Right ventricle myocardium superior (tissue), 1 donor: ENCODE data around the gene DLGAP1. TPM values are rescaled to one million over a fixed set of nuclear protein-coding genes. Genes with fewer than 3 reads are reported as not detected.
"Not testable (repeated sequence)": the region's sequence is repeated elsewhere in the genome, so short reads cannot be mapped to it uniquely, and the experiment has no call there.

Source experiments
- ATAC-seq: fragments of 200-7000 bp; cut with Tn5 transposase; one replicate; pipeline ENCODE4 v1.9.1; 2020; ENCODE audit warnings: mild to moderate bottlenecking; ENCODE audit not compliant: poor library complexity
- DNase-seq: peaks from one replicate; pipeline ENCODE4 v3.0.0-alpha.2; 2020
- intact Hi-C: fragments of 100-400 bp; cut with DNase I; formaldehyde crosslinking; loops from one replicate; pipeline ENCODE4 v1.11.2; 2022
- total RNA-seq: library from RNA; stranded (reverse); fragmentation: NEBNext Ultra II Directional; extraction: Animal tissue kit (Norgen Biotek cat#: 25700); gene quantifications from one replicate; pipeline ENCODE4 v1.2.1, GENCODE V29; 2021
- donor health status: DM: no; HTN: yes; CAD: no; lungs with severe emphysema.

DLGAP1 gene
- total RNA-seq, 1 donor from 2014 or later: 0.08 TPM

DNA sequence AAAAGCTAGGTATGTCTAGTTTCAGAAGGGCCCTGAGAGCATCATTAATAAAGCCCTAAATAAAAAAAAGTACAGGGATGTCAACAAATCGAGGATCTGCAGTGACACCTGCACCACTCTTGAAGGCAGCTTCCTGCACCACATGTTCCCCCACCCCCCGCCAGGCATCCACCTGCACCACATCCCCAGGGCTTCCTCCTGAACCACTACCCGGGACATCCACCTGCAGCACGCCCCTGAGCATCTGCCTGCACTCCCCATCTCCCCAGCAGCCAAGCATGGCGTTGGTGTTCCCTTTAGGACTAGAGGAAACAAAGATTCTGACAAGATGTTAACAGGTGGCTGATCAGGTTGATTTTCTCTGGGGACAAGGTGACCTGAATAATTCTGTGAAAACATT, 55.2 kb downstream of the DLGAP1 start:
- no peak for ATAC-seq
- intact Hi-C loops: no loop called here
- DNase-seq: no peak

DNA sequence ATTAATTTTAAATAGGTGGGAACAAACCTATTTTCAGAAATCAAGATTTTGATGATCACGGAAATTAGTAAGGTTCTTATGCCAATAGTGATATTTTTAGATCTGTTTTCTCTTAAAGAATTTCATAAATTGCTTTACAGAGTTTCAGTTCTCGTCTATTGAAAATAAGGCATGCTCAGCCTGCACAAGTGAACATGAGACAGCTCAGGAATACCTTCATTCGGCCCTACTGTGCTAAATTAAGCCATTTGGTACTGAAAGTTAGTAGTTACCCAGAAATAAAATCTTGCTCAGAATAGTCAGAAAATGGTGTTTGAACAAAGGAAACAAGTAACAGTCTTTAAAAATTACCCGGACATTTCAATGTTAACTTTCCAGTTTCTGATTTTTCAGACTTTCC, 60.4 kb downstream of the DLGAP1 start:
- ATAC-seq (no peak), DNase-seq (no peak)
- intact Hi-C loops: no loop called here

DNA sequence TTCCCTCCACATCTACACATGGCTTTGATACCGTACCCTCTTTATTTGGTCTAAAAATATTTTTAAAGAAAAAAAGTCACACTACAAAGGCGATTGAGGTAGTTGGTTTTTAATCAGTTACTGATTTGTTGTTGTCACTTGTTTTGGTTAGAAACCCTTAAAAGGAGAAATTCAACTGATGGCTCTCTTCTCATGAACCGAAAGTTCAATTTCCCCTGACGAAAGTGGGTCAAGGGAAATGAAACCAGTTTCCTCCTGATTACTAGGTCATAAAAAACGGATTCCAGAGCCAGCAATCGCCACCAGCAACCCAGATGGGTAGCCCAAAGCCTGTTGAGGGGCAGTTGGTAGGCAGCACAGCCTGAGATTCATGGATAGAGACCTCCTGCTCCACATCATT, 63.2 kb downstream of the DLGAP1 start:
- intact Hi-C loops: no loop called here
- no peak for DNase-seq
- no peak for ATAC-seq

DNA sequence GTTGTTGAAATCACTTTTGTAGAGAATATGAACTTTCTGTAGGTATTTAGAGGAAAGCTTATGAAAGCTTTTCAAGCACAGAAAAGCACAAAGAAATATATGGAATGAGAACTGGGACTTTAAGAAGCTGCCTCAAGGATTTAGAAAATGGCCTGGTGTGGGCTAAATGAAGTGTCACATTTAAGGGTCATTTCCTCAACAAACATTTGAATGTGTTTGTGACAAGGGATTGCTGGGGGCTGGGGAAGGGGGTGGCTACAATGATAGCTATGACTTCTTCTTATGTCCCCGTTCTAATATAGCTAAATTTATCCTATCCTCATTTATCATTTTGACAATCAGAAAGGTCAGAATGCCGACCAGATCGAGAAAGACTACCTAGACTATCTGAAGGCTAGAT, 69.2 kb downstream of the DLGAP1 start:
- intact Hi-C loops: no loop called here

DNA sequence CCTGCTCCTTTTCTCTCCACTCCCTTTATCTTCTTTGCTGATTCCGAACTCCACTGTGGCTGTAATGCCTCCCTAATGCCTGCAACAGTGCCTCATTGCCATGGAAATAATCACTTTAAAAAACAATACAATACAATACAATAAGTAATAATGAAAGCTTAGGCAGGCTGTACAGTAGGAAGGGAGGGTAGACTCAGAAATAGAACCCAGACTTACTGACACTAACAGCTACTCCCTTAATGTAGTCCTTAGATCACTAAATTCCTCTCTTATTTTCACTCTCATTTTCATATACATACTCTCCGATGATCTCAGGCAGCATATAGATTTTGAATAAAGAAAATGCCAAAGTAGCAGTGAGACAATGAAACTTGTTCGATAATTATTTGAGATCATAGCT, 70.2 kb downstream of the DLGAP1 start:
- ATAC-seq: no peak
- intact Hi-C loops: no loop called here
- no peak for DNase-seq

More for the DNA sequence above, 69.2 kb downstream of the DLGAP1 start:
- DNase-seq: no peak
- no peak for ATAC-seq

DNA sequence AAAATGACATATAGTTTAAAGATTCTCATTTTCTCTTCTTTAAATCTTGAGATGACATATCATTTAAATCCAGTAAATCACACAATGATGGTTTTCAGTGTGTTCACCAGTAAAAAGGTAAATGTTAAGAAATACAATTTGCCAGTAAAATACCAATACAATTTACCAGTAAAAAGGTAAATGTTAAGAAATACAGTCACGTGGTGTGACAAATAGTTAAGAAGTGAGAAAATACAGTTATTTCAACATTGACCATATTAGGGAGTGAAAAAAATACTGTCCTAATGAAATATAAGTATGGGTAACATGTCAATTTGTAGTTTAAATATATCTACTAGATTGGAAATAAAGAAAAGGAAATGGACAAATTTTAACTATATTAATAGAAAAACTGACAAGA, 80.5 kb downstream of the DLGAP1 start:
- DNase-seq (no peak), ATAC-seq (no peak)
- intact Hi-C loops: no loop called here

DNA sequence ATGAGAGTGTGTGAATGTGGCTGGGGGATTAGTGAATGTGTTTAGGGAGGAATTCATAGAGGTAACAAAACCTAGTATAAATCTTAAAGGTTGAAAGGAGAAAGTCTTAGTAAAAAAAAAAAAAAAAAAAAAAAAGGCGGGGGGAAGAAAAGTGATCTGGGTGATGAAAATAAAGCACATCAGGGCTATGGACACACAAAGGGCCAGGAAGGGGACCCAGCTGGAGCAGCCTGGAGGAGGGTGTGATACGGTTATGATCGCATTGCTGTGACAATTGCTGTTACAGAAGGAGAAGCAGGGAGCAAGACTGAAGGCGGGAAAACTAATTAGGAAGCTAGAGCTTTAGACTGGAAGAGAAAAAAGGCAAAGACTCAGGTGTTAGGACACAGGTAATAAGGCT, 85.4 kb downstream of the DLGAP1 start:
- DNase-seq: no peak
- ATAC-seq: no peak
- intact Hi-C loops: no loop called here

DNA sequence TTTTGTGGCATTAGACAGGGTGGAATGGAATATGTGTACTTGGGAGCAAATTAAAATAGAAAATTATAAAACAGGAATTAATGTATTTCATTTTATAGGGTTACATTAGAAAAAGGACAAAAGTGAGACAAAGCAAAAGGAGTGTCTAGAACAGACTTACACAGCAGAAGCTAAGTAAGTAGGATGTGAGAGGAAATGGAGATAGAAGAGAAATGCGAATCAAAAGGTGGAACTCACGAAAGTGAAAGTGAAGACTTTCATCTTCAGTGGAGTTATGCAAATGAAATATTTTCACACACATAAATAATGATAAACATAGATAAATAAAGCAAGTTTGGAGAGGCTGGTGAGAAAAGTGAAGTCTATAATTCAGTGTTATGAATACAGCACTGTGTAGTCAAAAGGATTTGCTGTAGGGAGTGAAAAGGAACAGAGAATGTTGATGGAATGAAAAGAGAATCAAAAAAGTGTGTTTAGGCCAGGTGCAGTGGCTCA, 94.8 kb downstream of the DLGAP1 start:
- no peak for ATAC-seq
- intact Hi-C loops: no loop called here
- DNase-seq: no peak

DNA sequence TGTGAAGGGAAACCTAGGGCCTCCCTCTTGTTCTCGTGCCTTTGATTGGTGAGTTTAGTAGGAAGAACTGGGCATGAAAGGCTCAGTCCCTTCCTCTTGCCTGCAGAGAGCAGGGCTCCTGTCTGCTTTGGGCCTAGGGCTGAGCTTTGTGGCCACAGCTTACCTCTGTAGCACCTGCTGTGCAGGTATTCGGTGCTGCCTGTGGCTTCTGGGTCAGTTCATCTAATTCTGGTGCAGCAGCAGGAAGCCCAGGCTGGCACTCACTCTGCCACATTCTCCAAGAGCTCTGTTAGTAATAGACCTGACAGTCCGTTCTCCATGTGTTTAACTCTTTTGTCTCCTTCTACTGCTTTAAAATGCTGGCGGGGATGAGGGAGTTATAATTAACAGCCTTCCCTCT, 96.5 kb downstream of the DLGAP1 start:
- intact Hi-C loops: no loop called here
- no peak for DNase-seq
- ATAC-seq: no peak

DNA sequence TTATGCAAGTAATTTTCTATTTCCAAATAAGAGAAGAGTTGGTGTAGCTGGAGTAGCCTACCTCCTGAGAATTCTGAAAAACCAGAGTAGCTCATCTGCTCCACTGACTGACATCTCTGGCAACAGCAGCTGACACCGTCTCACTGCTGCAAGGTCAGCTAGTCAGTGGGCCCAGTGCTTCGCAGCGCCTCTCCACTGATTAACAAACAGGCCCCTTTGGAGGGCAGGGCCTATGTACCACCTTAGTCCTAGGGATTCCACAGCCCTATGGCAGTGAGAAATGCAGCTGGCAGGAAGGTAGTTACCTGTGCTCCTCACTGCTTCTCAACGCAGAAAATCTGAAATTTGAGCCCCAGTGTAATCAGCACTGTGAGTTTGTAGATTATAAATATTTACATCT, 97.5 kb downstream of the DLGAP1 start:
- no peak for ATAC-seq
- intact Hi-C loops: no loop called here
- no peak for DNase-seq

DNA sequence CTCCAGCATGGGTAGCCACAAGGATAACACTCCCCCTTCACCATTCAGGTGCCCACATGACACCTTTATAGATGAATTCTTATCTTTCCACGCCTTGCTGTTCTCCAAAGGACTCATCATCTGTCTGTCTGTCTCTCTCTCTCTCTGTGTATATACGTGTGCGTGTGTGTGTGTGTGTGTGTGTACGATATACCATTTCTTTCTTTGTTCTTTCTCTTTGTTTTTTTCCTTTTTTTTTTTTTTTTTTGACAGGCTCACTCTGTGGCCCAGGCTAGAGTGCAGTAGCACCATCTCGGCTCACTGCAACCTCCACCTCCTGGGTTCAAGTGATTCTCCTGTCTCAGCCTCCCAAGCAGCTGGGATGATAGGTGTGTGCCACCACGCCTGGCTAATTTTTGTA, 98.2 kb downstream of the DLGAP1 start:
- ATAC-seq (no peak), DNase-seq (no peak)
- intact Hi-C loops: no loop called here

DNA sequence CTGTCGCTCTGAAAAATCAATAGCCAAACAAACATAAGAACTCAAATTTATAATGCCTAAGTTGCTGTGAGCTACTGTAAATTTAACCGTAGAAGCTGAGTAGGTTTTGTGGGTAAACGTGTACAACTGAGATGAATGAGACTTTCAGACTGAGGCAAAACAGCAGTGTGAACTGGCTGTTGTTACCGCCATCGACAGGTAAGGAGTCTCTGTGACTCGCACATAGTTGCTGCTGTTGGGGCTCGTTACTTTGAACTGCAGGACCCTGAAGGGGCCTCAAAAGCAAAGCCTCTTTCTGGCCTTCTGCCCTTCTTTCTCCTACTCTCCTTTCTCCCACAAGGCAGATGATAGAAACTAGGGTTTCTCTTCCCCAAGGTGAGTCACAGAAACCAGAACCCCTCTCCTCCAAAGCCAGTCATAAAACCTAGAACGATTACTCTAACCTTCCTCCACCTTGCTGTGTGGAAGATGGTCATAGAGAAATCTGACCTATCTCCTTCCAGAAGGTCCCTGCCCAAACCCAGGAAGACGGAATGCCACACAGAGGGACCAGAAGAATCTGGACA, 101.2 kb downstream of the DLGAP1 start:
- DNase-seq: no peak
- no peak for ATAC-seq
- intact Hi-C loops: no loop called here

DNA sequence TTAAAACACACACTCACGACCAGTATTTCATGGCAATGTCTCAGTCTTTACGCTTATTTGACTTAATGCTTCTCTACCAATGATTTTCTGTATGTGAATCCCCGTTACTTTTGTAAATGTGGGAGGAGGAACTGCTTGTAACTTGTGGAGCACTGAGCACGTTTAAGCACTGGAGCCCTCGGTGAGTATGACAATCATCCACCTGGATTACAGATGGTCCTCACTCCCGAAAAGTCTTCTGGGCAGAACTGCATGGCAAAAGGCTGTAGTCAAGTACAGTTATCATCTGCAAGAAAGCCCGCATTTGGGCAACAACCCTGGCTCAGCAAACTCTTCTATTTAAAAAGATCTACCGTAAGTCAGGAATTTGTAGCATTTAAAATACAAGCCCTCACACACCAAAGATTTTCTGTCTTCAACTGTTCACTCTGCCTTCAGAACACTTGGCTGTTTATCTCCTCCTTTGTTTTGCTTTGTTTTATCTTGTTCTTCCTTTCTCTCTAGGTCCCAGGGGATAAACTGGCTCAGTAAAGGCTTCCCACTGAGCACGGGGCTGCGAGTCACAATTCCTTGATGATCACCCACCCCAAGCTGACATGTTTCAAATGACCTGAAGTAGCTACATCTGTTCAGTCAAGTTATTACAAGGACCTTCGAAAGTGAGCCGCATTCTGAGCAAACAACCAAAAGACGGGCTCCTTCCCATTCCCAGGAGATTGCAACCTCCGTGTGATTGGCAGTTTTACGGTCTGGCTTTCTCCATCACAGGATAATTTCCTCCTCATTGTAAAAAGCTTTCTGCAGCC, 102.2 kb downstream of the DLGAP1 start:
- DNase-seq (no peak), ATAC-seq (no peak)
- intact Hi-C loops: no loop called here

DNA sequence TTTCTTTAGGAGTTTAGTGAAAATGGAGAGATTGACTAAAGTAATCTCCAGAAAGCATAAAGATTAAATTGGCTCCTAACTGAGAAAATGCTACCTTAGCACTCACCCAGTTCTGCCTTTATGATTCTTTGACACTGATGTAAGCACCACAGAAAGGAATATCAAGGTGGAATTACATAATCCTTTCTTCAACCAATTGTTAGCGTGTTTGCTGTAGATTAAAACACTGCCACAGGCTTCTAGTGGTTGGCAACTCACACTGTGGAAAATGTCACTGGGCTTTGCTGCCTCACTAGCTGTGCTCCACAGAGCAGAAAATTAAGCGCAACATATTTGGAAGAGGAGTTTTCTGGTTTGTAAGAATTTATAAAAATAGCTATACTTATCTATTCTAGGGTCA, 104.1 kb downstream of the DLGAP1 start:
- ATAC-seq (no peak), DNase-seq (no peak)
- intact Hi-C loops: no loop called here

DNA sequence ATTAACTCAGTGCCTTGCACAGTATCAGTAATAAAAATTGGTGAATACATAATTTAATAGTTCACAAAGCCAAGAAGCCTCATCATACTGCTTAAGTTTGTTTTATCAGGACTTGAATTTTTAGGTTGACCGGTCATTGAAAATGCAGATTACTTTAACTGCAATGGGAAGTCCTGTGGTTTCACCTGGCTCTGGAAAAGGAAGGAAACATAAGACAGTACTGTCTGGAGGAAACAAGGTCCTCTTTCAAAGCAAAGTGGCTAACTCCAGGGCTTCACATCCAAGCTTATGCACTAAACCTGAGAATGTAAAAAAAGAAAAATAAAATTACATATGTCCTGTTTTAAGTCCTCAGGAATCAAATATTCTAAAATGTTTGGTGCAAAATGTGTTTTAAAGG, 119.7 kb downstream of the DLGAP1 start:
- intact Hi-C loops: no loop called here
- ATAC-seq (no peak), DNase-seq (no peak)

DNA sequence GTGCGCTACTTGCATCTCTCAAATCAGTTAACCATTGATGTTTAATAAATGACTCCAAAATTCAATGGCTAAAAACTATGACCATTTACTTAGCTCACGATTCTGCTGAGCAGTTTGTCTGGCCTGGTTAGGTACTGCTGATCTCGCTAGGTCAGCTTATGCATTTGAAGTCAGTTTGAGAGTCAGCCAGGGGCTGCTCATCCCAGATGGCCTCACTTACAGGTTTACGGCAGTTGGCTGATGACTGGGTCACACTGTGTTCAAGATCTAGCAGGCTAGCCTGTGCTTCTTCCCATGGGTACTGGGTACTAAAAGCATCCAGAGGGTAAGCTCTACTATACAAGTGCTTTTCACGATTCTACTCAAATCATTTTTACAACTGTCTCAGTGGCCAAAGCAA, 122.1 kb downstream of the DLGAP1 start:
- DNase-seq: no peak
- intact Hi-C loops: no loop called here
- no peak for ATAC-seq

DNA sequence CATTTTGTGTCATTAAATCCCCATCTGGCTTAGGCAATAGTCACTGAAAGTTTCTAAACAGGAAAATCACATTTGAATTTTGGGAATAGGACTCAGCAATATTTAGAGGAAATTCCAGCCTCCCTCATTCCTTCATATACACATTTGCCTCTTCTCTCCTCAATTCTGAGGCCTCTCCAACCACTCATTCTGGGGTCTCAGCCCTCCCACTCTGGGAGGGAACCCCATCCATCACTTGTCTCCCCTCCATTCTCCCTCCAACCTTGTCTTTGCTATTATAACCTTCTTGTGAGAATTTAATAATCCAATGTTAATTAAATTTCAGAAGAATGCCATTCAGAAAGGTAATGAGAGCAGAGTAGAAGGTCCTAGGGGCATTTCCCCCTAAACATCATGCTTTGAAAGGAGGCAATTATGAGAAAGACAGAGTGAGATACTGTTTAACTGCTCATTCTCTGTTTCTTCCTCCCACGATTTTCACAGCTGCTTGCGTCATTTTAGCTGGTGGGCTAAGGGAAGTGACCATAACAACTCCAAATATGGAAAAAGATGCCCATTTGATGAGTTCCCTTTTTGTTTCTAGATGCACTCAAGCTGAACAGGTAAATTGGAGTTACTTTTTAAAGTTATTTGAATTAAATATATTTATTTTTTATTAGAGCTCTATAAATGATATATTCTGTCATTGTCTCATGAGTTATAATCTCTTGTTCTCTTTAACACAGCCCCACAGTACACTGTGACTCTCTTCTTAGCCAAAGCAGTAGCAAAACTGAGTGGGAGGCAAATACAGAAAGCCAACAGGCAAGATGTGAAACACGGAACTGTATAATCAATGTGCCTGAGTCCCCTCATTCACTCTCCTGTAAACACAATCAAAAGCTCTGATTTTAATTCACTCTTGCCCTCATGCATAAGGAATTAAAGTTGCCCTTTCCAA, 135.1 kb downstream of the DLGAP1 start:
- DNase-seq (no peak), ATAC-seq (no peak)
- intact Hi-C loops: no loop called here

DNA sequence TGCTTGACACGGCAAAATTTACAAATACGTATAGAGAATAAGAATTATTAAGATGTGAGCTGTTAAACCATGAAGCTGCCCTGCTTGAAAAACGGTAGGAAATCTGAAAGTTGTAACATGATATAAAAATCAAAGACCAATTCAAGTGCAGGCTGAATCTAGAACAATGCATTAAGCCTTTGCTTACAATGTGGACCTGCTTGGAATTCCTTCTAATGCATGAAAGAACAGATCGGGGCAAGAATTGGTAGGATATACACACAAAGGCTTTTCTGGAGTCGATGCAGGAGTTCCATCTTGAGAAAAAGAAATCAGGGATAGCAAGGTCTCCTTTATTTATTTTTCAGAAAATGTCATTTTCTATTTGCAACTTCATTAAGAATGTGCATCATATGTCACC, 136.8 kb downstream of the DLGAP1 start:
- intact Hi-C loops: no loop called here
- no peak for DNase-seq
- ATAC-seq: no peak

DNA sequence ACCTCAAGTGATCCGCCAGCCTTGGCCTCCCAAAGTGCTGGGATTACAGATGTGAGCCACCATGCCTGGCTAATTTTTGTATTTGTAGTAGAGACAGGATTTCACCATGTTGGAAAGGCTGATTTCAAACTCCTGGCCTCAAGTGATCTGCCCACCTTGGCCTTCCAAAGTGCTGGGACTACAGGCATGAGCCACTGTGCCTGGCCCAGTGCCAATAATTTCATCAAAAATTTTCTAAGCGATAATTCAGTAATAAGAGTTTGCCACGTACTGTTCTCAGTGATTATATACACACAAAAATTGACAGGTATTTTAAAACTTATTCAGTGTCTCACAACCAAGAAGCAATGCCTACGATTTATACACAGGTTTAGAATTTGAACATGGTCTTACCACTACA, 143.2 kb downstream of the DLGAP1 start:
- ATAC-seq, intact Hi-C loops, DNase-seq: not testable (repeated sequence)

DNA sequence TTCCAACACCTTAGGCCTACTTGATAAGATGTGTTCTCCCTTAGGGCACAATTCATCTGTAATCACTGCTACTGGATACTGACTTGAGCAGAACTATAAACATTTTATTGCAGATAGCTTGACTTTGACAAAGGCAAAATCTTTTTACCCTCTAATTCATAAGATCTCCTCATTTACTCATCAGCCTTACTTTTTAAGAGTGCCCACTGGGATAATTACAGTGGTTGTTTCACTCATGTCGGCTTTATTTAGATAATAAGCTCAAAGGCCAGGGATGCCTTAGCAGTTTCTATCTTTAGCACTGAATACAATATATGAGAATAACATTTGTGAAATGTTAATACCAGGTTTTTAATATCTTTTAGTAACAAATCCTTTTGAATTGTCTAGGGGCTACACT, 144.0 kb downstream of the DLGAP1 start:
- DNase-seq: no peak
- intact Hi-C loops: no loop called here
- no peak for ATAC-seq
